Lung microvascular endothelial cell (primary cell): ENCODE data around the gene PGM1. TPM values are rescaled to one million over a fixed set of nuclear protein-coding genes. Genes with fewer than 3 reads are reported as not detected.
A peak's percentile ranks its signal among the peaks of the same experiment; 100 is the strongest.

Experiments
- DNase-seq, 2 donors: peaks; one replicate each; pipeline versions ENCODE4 v3.0.0 to v3.0.0-alpha.2; 2010; ENCODE audit warnings: low read depth in 2 of 2
- total RNA-seq: library from RNA; depleted of rRNA; stranded (reverse); fragments of >200 nt; gene quantifications from 2 replicates; pipeline ENCODE4 v1.2.1, GENCODE V29; 2014

PGM1 gene
- total RNA-seq, 1 donor from 2014 or later, result 36.1 TPM

GRCh38 chr1:63632110-63632509 is 38.9 kb downstream of the PGM1 start:
- no peak for DNase-seq

GRCh38 chr1:63633281-63633680 is 40.1 kb downstream of the PGM1 start:
- DNase-seq, result no peak

GRCh38 chr1:63634471-63634870 is 41.3 kb downstream of the PGM1 start:
- DNase-seq, result no peak

GRCh38 chr1:63635681-63636080 is 42.5 kb downstream of the PGM1 start:
- no peak for DNase-seq

- DNase-seq, result no peak
These were observed 43.2 kb downstream of the PGM1 start for GRCh38 chr1:63636192-63637105.

- DNase-seq, result no peak
These were observed 45.3 kb downstream of the PGM1 start for GRCh38 chr1:63638471-63638870.

- DNase-seq, result no peak
These were observed 45.7 kb downstream of the PGM1 start for GRCh38 chr1:63638875-63639274.

GRCh38 chr1:63640633-63641567 is 47.7 kb downstream of the PGM1 start:
- DNase-seq, result no peak

GRCh38 chr1:63641615-63642014 is 48.4 kb downstream of the PGM1 start:
- DNase-seq, result no peak

GRCh38 chr1:63642901-63643300 is 49.7 kb downstream of the PGM1 start:
- no peak for DNase-seq

- no peak for DNase-seq
These were observed 50.3 kb downstream of the PGM1 start for GRCh38 chr1:63643517-63643916.

- DNase-seq, result no peak
These were observed 50.7 kb downstream of the PGM1 start for GRCh38 chr1:63643926-63644325.

- DNase-seq, result no peak
These were observed 52.1 kb downstream of the PGM1 start for GRCh38 chr1:63645317-63645716.

GRCh38 chr1:63648689-63649088 is 55.5 kb downstream of the PGM1 start:
- no peak for DNase-seq

GRCh38 chr1:63651161-63651701 is 58.0 kb downstream of the PGM1 start:
- peak in 1 of 2 donors; percentile 36 for DNase-seq

GRCh38 chr1:63653976-63654375 is 60.8 kb downstream of the PGM1 start:
- no peak for DNase-seq

- no peak for DNase-seq
These were observed 66.2 kb downstream of the PGM1 start for GRCh38 chr1:63659448-63659847.

GRCh38 chr1:63662056-63662836 is 69.0 kb downstream of the PGM1 start:
- DNase-seq, result peak in 1 of 2 donors; percentile 17

- peak in 1 of 2 donors; percentile 23 for DNase-seq
These were observed 69.6 kb downstream of the PGM1 start for GRCh38 chr1:63662841-63663240.

- no peak for DNase-seq
These were observed 70.1 kb downstream of the PGM1 start for GRCh38 chr1:63663301-63663700.

GRCh38 chr1:63663873-63664272 is 70.7 kb downstream of the PGM1 start:
- no peak for DNase-seq
